ENCODE results near the gene CFAP299.
A peak's percentile ranks its signal among the peaks of the same experiment; 100 is the strongest.

Gene CFAP299

GRCh38 chr4:80926891-80927290, 591.4 kb downstream of the CFAP299 start:
- no peak for DNase-seq (ENCODE audit: low spot score)

GRCh38 chr4:80927420-80927819, 591.9 kb downstream of the CFAP299 start:
- no peak for DNase-seq (ENCODE audit: low spot score)

GRCh38 chr4:80931631-80932081, 596.1 kb downstream of the CFAP299 start:
- no peak for DNase-seq (ENCODE audit: low spot score)

GRCh38 chr4:80948141-80948540, 612.6 kb downstream of the CFAP299 start:
- DNase-seq (ENCODE audit: low spot score) = no peak

- DNase-seq (ENCODE audit: low spot score) = no peak
Measured at GRCh38 chr4:80948995-80949394, 613.5 kb downstream of the CFAP299 start.

- DNase-seq (ENCODE audit: low spot score) = no peak
Measured at GRCh38 chr4:80956421-80956820, 620.9 kb downstream of the CFAP299 start.

GRCh38 chr4:80963051-80963450, 627.5 kb downstream of the CFAP299 start:
- DNase-seq (ENCODE audit: low spot score) = no peak

- no peak for DNase-seq (ENCODE audit: low spot score)
Measured at GRCh38 chr4:80967346-80967745, 631.8 kb downstream of the CFAP299 start.

- DNase-seq (ENCODE audit: low spot score) = no peak
Measured at GRCh38 chr4:80980239-80980638, 644.7 kb downstream of the CFAP299 start.

GRCh38 chr4:80986011-80986410, 650.5 kb downstream of the CFAP299 start:
- DNase-seq (ENCODE audit: low spot score) = no peak

- DNase-seq (ENCODE audit: low spot score) = peak; percentile 5
Measured at GRCh38 chr4:80989921-80990544, 654.5 kb downstream of the CFAP299 start.

GRCh38 chr4:80990851-80991250, 655.3 kb downstream of the CFAP299 start:
- DNase-seq (ENCODE audit: low spot score) = no peak

GRCh38 chr4:80999943-81000342, 664.4 kb downstream of the CFAP299 start:
- no peak for DNase-seq (ENCODE audit: low spot score)

- no peak for DNase-seq (ENCODE audit: low spot score)
Measured at GRCh38 chr4:81003597-81004111, 668.1 kb downstream of the CFAP299 start.

- DNase-seq (ENCODE audit: low spot score) = no peak
Measured at GRCh38 chr4:81007417-81007816, 671.9 kb downstream of the CFAP299 start.

Measured in hematopoietic multipotent progenitor cell treated with erythropoietin and hydrocortisone succinate and interleukin-3 and kit ligand, for 15 days (in vitro differentiated cells).